ENCODE results near the gene CAMK2B. TPM values are rescaled to one million over a fixed set of nuclear protein-coding genes. Genes with fewer than 3 reads are reported as not detected.

The CAMK2B gene
- 0.15 TPM in 1 of 2 replicates, not detected in the other for total RNA-seq (2014; rRNA removed; shearing (Covaris generic))
- 0.13 TPM in 1 of 2 replicates, not detected in the other for polyA plus RNA-seq (2014; cell fraction: nucleus; rRNA removed)

DNA sequence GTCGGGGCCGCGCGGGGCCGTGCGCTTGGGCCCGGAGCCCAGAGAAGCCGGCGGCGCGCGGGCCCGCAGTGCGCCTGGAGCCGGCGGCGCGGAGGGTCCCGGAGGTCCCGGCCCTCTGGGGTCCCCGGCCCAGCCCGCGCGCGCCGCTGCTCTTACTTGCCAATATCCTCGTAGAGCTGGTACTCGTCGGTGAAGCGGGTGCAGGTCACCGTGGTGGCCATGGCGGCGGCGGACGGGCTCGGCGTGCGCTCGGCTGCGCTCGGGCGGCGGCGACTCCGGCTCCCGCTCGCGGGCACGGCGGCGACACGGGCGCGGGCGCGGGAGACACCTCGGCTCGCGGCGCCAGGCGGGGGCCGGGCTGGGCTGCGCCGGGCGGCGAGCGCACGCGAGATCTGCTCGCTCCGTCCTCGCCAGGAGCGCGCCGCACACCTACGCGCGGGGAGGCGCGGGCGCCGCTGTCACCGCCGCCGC lies at the start of gene CAMK2B:
CAMK2B (minus strand) TSS at position 394 of the 471 bp plus-strand sequence; CDS start at position 221, 173 bp downstream.
- DNase-seq (ENCODE audit: extremely low read depth, low read depth): no peak

DNA sequence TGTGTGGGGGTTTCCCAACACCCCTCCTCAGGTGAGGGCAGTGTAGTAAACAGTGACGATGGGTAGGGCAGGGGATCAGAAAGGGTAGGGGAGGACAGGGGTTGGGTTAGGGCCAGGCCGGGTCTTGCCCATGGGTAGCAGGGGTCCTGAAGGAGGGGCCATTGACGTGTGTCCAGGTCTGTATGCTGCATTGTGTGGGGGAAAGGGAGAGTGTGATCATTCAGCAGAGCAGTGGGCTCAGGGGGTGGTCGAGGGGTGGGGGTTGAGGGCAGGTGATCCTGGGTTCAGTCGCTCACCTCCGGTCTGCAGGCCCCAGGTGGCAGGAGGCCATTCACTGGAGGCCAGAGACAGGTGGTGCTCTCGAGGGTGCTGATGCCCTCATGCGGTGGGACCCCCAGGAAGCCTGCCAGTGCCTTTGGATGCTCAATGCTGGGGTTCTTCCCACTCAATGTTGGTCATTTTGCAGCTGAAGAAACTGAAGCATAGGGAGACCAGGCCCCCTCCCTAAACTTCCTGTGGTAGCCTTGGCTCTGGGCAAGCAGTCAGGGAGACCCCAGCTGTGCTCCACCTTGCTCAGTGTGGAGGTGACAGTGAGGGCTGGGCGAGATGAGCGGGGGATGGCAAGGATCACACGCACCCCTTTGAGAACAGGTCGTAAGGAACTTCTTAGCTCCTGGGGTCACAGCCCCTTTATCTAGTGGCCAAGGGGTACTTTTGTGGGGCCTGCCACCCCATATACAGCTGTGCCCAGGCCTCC lies 48.8 kb upstream of the CAMK2B start:
- DNase-seq (ENCODE audit: extremely low read depth, low read depth): no peak

DNA sequence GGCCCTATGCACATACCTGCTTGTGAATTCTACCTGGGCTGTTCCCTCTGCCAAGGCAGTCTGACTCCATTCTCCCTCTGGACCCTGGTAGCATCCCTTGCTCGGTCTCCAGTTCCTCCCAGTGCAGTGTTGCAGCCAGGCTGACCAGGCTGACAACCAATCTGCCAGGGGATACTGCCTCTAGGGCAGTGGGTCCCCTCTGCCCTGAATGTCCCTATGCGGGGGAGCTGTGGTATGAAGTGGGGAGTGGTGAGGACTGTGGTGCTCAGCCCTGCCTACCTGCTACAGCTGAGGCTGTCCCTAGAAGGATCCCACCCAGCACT lies 48.0 kb upstream of the CAMK2B start:
- DNase-seq (ENCODE audit: extremely low read depth, low read depth): no peak

DNA sequence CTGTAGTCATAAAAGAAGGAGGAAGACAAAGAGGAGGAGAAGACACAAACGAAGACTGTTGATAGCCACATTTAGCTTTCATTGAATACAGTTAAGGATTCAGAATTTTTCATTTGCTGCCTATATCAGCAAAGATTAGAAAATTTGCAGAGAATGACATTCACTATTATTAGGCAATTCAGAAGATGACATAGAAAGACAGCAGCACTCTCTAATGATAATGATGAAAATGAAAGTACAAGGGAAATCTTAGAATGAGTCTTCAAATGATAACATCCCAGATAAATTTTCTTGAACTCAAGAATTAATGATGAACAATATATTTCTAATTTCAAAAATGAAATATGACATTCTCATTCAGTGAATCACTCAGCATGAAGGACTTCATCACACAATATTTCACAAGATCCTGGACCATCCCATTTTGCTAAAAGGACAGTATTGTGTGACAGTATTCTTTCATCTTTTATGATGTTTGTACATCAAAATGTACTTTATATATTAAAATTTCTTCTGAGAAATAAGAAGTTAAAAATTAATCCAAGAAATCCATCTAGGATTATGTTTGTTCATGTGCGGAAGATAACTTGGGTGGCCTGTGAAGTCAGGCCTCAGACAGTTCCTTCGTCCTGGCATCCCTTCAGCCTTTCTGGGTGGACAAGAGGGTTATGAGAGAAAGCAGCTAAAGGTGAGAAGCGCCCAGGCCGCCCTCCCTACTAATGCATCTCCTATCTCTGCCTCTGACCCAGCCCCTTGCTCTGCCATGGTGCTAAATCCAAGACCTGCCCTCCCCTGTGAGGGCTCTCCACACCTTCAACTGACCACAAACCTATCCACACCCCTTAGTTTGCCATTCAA lies 47.4 kb upstream of the CAMK2B start:
- no peak for DNase-seq (ENCODE audit: extremely low read depth, low read depth)

DNA sequence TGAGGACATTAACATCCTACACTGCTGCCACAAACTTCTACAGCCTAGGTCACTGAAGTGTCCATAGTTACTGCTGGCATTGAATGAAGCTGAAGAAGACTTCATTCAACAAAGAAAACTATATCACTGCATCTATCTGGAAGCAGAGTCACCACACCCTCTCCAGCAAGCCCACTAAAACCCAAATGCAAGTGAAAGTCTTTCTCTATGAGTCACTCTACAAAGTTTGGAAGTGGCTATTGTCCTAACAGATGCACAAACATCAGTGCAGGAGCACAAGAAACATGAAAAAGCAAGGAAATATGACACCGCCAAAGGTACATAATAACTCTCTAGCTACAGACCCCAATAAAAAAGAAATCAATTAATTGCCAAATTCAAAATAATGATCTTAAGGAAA lies 43.5 kb upstream of the CAMK2B start:
- no peak for DNase-seq (ENCODE audit: extremely low read depth, low read depth)

DNA sequence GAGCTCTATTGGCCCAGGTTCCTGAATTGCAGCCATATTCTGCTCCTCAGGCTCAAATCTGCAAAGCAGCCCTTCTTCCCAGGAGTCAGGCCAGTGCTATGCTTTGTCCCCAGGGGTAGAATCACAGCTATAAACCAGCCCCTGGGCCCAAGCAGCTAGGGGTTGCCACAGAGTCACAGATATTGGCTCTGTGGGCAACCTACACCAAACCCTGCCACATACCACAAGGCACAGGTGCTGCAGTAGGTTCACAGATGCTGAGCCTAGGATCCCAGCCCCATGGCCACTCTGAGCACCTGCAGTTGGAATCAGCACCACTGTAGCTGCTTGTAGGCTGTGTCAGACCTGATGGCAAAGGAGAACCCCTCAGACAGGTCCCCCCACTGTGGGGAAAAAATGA lies 43.1 kb upstream of the CAMK2B start:
- no peak for DNase-seq (ENCODE audit: extremely low read depth, low read depth)

DNA sequence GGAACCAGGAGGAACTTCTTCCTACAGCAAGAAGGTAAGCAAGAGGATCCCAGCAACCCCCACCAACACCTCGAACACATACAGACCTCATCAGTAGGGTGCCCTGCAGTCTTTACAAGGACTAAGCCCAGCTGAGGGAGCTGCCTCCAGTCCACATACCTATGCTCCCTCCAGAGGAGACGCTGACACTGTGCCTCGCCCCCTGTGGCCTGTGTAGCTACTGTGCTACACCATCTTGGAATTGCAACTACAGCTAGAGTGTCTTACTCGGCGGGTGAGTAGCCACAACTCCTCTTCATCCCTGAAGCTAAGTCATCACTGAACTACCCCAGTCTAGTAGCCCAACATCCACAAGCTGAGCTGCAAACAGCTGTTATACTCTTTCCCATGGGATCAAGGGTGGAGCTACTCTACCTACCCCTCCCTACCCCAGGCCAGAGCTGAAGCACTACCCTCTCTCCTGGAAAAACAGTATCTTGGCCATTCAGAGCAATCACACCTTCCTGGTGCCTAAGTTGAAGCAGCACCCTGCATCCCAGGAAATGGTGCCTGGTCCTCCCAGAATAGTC lies 42.2 kb upstream of the CAMK2B start:
- DNase-seq (ENCODE audit: extremely low read depth, low read depth): no peak

DNA sequence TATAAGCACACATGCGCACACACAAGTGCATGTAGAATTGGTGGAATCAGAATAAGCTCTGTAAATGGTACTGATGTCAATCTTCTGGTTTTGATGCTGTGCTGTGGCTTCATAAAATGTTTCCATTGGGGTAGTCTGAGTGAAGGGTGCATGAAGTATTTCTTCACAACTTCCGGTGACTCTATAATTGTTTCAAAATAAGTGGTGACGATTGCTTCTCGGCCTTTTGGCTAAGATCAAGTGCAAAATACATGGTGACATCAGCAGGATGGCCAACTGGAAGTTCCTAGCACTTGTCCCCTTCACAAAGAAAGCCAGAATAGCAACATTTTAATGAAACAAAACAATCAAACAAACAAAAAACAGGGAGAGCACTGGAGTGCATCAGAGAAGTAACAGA lies 41.6 kb upstream of the CAMK2B start:
- no peak for DNase-seq (ENCODE audit: extremely low read depth, low read depth)

DNA sequence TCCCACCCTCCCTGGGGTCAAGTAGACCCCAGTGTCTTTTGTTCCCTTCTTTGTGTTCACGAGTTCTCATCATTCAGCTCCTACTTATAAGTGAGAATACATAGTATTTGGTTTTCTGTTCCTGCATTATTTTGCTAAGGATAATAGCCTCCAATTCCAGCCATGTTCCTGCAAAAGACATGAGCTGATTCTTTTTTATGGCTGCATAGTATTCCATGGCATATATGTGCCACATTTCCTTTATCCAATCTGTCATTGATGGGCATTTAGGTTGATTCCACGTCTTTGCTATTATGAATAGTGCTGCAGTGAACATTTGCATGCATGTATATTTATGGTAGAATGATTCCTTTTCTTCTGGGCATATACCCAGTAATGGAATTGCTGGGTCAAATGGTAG lies 28.3 kb upstream of the CAMK2B start:
- DNase-seq (ENCODE audit: extremely low read depth, low read depth): no peak

DNA sequence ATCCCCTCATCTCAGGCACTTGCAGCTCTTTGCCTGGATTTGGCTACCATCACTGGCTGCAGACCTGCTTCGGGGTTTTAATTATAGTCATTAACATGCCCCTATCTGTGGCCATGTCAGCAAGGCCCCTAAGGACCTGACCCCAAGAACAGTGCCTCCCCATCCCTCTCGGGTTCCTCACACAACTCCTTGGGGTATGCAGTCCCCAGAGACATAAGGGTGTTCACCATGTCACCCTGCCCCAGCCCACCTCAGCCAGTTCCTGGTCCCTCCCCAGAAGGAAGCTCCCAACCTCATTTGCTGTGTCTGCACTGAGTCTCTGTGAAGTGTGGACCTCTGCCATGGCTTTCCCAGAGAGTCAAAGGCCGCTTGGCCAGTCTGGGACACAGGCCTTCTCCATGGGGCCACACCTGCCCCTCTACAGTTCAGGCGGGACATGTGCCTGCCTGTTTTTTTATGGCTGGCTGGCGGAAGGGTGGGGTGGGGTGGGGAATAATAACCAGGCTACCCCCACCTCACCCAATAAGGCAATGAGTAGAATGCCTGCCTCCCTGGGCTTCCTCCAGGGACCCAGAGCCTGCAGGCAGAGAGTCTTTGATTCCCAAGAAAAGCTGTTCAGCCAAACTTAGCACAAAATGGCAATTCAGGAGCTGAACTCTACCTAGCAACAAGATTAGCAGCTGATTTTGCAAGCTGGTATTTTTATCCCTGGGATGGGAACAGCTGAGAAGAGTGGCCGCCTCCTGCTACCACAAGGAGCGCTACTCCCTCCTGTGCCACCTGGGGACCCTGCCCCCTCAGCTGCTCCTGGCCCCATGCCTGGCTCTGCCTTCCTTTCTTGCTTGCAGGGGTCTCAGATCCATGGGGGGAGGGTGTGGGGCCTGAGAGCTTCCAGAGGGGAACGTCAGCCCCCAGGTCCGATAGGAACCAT lies 23.7 kb upstream of the CAMK2B start:
- no peak for DNase-seq (ENCODE audit: extremely low read depth, low read depth)

DNA sequence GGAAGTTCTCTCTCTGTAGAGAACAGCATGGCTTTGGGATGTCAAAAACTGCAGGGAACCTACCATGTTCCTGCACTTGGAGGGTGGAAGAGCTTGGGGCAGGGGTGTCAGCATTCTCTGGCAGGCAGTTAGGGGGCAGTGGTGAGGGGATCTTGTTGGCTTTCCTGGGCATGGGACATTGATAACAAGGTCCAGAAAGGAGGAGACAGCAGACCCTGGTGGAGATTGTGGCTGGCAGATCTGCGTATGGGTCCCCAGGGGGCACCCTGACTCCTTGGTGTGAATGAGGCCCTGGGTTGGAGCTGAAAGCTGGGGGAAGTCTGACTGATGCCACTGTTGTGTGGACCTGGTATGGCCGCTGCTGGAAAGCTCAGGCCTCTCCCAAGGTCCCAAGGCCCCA lies 22.9 kb upstream of the CAMK2B start:
- no peak for DNase-seq (ENCODE audit: extremely low read depth, low read depth)

DNA sequence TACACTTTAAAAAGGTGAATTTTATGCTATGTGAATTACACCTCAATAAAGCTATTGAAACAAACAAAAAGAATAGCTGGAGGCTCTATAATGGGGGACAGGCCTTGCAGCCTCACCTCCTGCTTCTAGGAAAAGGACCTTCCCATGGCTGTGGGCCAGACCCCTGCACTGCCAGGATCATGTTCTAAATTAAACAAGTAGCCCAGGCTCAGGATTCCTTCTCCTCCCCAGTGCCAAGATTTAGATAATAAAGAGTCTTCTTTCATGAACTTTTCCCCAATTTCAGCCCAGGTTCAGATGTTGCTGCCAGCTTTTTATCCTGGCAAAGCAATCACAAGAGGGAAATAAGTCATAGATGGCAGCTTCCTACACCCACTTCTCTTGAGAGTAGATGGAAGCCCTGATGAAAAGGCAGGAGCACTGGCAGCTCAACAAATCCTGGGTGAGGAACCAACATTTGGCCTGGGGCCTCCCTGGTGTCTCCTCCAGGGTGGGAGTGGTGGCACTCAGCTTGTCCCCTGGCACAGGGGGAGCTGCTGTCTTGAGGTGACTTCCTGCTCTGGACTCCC lies 22.2 kb upstream of the CAMK2B start:
- no peak for DNase-seq (ENCODE audit: extremely low read depth, low read depth)

DNA sequence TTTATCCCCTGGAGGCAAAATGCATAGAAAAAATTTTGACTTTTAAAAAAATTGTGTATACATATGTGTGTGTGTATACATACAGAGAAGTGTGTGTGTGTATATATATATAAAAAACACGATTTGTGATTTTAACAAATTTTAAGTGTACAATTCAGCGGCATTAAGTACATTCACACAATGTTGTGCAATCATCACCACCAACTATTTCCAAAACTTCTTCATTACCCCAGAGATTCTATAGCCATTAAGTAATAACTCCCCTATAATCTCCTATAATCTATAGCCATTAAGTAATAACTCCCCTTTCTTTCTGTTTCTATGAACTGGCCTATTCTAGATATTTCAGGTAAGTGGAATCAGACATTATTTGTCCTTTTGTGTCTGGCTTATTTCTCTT lies 20.7 kb upstream of the CAMK2B start:
- DNase-seq (ENCODE audit: extremely low read depth, low read depth): no peak

DNA sequence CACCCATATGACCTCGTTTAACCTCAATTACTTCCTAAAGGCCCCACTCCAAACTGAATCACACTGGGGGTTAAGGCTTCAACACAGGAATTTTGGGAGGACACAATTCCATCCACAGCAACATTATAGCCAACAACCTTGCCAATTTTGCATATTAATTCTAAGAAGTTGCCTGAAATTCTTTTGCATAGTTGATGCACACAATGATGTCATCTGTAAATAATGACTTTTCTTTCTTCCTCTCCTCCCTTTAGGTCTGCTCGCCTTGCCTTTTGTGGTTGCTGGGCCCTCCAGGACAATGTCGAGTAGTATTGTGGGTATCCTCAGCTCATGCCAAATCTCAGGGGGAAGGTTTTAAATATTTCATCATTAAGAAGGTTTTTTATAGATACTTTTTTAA lies 16.0 kb upstream of the CAMK2B start:
- no peak for DNase-seq (ENCODE audit: extremely low read depth, low read depth)

DNA sequence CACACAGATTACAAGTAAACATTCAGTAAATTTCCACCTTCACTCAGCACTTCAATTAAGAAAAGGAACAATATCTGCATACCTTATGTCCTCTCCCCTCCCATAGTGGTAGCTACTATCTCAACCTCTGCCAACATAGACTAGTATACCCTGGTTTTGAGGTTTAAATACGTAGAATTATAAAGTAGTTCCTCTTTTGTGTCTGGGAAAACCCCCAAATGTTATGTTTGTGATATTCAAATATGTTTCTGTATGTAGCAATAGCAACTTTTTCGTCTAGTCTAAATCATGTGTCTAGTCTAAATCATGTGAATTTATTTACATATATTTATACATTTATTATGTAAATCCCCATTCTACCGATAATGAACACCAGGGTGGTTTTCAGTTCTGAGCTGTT lies 13.2 kb upstream of the CAMK2B start:
- no peak for DNase-seq (ENCODE audit: extremely low read depth, low read depth)

DNA sequence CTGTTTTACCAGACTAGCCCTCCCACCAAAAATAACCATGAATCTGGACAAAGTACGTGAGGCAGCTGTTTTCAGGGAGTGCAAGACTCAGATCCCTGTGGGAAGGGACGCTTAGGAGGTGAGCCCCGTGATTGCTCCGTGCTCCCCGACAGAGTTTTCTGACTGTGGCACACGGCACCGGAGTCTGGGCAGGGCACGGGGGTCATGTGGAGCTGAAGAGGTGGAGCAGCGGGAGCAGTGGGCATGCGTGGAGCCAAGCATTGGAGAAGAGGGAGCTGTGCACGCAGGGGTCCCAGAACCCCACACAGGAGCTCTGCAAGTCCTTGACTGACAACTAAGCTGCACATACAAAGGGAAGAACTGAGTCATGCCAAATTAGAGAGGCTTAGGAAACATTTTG lies 11.1 kb upstream of the CAMK2B start:
- no peak for DNase-seq (ENCODE audit: extremely low read depth, low read depth)

DNA sequence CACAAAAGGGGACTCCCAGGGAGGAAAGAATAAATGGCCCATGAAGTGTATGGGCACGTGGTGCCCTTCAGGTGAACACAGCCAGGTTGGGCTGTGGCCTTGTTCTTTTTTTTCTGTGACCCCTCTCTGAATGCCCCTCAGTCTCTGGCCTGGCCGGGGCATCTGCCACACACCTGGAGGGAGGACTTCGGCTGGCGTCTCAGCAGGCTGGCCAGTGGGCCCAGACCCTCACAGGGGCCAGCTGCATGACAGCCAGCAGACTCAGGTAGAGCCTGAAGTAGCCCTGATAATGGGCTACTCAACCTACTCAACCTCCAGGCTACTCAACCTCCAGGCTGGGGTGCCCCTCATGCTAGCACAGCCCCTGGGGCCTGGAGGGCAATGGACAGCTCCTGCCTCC lies 9.8 kb upstream of the CAMK2B start:
- no peak for DNase-seq (ENCODE audit: extremely low read depth, low read depth)

DNA sequence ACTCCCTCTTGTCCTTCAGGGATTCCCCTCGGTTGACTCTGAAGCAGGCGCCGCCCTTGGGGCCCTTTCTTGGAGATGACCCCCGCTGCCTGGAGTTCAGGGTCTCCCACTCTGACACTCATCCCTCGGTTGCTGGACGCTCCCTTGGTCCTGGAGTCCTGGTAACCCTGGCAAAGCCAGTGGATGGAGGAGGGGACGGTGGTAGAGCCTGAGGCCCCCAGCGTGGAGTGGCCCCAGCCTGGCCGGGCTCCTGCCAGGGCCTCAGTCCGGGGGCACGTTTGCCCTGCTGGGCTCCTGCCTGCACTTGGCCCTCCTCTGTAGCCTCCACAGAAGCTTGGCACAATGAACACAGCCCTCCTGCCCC lies 9.3 kb upstream of the CAMK2B start:
- no peak for DNase-seq (ENCODE audit: extremely low read depth, low read depth)

DNA sequence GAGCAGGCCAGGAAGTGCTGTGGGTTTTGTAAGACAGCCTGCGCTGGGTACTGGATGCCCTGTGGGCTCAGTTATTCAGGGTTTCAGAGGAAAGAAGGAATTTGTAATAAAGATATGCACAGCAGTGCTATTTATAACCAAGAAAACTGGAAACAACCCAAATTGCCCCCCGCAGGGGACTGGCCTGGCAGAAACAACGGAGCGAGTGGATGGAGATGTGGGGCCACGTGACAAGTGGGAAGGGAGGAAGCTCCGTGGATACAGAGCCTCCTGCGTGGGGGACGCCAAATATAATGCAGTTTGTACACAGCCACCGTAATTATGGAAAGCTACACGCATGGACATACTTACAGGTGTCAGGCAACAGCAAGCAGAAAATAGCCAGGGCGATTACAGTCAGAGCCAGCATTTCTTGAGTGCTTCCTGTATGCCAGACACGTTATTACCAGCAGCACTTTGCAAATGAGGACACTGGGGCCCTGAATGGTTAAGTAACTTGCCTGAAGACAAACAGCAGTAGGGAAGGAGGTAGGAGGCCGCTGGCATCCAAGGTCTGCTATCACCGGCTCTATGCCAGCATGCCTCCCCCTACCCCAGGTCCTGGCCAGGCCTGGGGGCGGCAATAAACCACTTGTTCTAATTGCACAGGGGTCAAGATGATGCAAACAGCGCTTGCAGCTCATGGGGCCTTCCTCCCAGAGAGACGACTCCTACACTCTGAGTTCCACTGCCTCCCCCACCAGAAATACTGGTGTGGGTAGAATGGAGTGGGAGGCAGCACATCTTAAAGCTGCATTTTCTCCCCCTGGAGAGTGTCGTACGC lies 8.7 kb upstream of the CAMK2B start:
- DNase-seq (ENCODE audit: extremely low read depth, low read depth): no peak
